SH-SY5Y (cell line): Measurements from ENCODE around the gene CARD16.

Experiments
- GATA2 ChIP-seq: IDR thresholded peaks from 2 replicates; pipeline ENCODE4 v1.6.1; 2011; ENCODE audit warnings: mild to moderate bottlenecking, low read depth, low read length
- GATA3 ChIP-seq: IDR thresholded peaks from 2 replicates; pipeline ENCODE4 v1.6.1; 2011; ENCODE audit warnings: low read depth, mild to moderate bottlenecking, low read length, moderate library complexity

- no peak for TF ChIP-seq GATA2
- no peak for TF ChIP-seq GATA3
Observed at GRCh38 chr11:104992781-104993180, 52.4 kb downstream of the CARD16 start.
